ENCODE measurements around the gene KDM3A. TPM values are rescaled to one million over a fixed set of nuclear protein-coding genes. Genes with fewer than 3 reads are reported as not detected.

The KDM3A gene
- polyA plus RNA-seq, 1 of the 3 experiments (the other 2 are of a cell fraction), result 13.7 TPM

GRCh38 chr2:86485103-86485502 is 43.9 kb downstream of the KDM3A start:
- H3K27ac ChIP-seq (ENCODE audit: low read depth in 2 of 2, low read length in 1 of 2), result no peak overlapping the region
- CTCF ChIA-PET, result interaction anchor here (1.2 kb wide), 1 partner anchor 11 kb away, joined by 3 read pairs; no protein-coding TSS in a partner anchor
- H3K9me3 ChIP-seq, result no peaks in the 10 kb centered on the region
- POLR2A ChIA-PET, result no interaction called here
- no peak overlapping the region for H2AFZ ChIP-seq (ENCODE audit: low read depth)
- H3K9ac ChIP-seq, result no peak overlapping the region
- no peak for DNase-seq
- no peaks in the 10 kb centered on the region for H3K4me1 ChIP-seq (ENCODE audit: control insufficient read depth in 1 of 2, insufficient read depth in 2 of 2, low read depth in 1 of 2, low read length in 1 of 2)
- H3K4me2 ChIP-seq, result no peak overlapping the region
- H3K4me3 ChIP-seq (ENCODE audit: low read depth in 2 of 2, low read length in 1 of 2), result no peak overlapping the region
- no peaks in the 10 kb centered on the region for H4K20me1 ChIP-seq (ENCODE audit: insufficient read depth)
- peaks cover 3% of the 10 kb centered on the region for H3F3A ChIP-seq (replicated peaks; ENCODE audit: insufficient read depth)
- no peaks in the 10 kb centered on the region for H3K9me2 ChIP-seq
- H3K79me2 ChIP-seq (ENCODE audit: insufficient read depth), result no peaks in the 10 kb centered on the region
- peaks cover 87 to 99% of the 10 kb centered on the region in 2 experiments for H3K36me3 ChIP-seq (replicated peaks in 1 of 2; ENCODE audit: control insufficient read depth in 1 of 2, insufficient read depth in 2 of 2, low read length in 1 of 2)
- no peaks in the 10 kb centered on the region for H3K27me3 ChIP-seq (ENCODE audit: insufficient read depth)
- TF ChIP-seq RFX5 (IDR thresholded peaks at IDR 0.05; ENCODE audit: low read length) (no peak), EZH2phosphoT487 (IDR thresholded peaks at IDR 0.05; ENCODE audit: borderline replicate concordance, low read depth) (no peak), MXI1 (IDR thresholded peaks at IDR 0.05; ENCODE audit: low read depth, low read length) (no peak), TAF1 (IDR thresholded peaks at IDR 0.05; ENCODE audit: borderline replicate concordance, low read depth, low read length) (no peak), CTCF (IDR thresholded peaks at IDR 0.05) (no peak), REST (IDR thresholded peaks at IDR 0.05; ENCODE audit: low read depth, low read length) (no peak), GATA2 (CRISPR knock-in tag; IDR thresholded peaks at IDR 0.05) (no peak), MEF2A (IDR thresholded peaks at IDR 0.05; ENCODE audit: borderline replicate concordance, low read depth) (no peak), GABPA (IDR thresholded peaks at IDR 0.05; ENCODE audit: low read depth) (no peak), TEAD4 (IDR thresholded peaks at IDR 0.05; ENCODE audit: borderline replicate concordance, insufficient read depth) (no peak), NRF1 (IDR thresholded peaks at IDR 0.05; ENCODE audit: low read depth, low read length) (no peak), YY1 (IDR thresholded peaks at IDR 0.05; ENCODE audit: low read depth) (no peak), RCOR1 (IDR thresholded peaks at IDR 0.05; ENCODE audit: low read length) (no peak), NFIC (IDR thresholded peaks at IDR 0.05; ENCODE audit: borderline replicate concordance) (no peak), FOSL2 (IDR thresholded peaks at IDR 0.05; ENCODE audit: borderline replicate concordance, low read depth) (no peak), JUND (IDR thresholded peaks at IDR 0.05) (no peak), SIN3A (IDR thresholded peaks at IDR 0.05; ENCODE audit: borderline replicate concordance, low read depth, low read length) (no peak), RAD21 (IDR thresholded peaks at IDR 0.05; ENCODE audit: low read length) (no peak)
